Right kidney (tissue), 1 donor: ENCODE data around the gene AEBP2.
"Not testable (repeated sequence)": the region's sequence is repeated elsewhere in the genome, so short reads cannot be mapped to it uniquely, and the experiment has no call there.

Experiments
- DNase-seq: peaks from one replicate; pipeline ENCODE4 v3.0.0-alpha.2; 2016

AEBP2 gene

DNA sequence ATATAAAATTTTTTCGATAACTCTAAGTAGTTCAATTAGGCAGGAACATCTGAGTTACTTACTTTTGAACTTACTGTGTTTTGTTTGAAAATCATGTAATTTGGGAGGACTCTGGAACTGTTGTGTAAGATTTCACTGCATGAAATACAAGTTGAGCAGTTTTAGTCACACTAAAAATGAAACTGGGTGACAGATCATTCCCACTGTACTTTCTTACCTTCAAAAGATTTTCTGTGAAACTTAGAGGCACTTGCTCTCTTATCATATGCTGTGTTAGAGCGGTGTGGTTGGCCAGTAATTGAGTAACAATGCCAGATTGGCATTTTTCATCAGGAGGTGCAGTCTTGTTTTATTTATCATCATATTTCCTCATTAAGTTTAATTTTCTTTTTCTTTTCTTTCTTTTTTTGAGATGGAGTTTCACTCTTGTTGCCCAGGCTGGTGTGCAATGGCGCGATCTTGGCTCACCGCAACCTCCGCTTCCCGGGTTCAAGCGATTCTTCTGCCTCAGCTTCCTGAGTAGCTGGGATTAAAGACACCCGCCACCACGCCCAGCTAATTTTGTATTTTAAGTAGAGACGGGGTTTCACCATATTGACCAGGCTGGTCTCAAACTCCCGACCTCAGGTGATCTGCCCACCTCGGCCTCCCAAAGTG, 113.3 kb downstream of the AEBP2 start:
- not testable (repeated sequence) for DNase-seq

DNA sequence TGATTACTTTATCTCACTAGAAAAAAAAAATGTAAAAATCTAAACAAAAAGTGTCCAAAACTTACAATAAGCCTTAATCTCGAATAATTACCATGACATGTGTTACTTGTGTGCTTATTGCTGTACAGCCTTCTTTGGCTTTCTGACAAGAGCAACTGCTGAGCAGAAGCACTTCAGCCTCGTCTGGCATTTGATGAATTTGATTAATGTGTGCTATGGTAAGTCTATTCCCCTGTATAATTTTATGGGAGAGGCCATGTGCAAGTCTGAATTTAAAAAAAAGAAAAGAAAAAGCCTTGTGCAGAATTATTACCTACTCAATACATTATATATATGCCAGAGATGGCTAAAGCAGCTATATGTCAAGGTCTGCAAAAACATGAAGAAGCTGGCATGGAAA, 113.9 kb downstream of the AEBP2 start:
- no peak for DNase-seq

DNA sequence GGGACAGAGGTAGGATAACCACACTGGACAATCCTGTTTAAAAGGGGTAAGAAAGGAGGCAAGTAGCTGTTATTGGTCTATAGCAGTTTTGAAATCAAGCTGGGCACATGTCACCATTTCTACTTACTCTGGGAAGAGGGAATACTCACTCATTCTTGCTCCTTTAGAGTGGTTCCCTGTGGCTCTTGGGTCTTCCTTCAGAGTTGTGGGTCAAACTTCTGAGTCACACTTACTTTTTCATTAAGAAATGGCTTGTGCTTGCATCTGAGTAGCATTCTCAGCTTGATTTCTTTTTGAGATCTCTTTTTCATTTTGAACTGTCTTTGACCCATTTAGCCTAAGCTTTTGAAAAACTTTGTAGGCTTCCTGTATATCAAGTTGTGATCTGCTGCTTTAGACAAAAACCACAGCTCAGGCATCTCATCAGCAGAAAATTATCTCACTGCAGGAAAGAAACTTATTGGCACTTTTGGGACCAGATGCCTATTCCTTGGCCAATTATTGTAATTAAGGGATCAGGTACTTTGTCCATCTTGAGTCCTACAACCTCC, 122.2 kb downstream of the AEBP2 start:
- DNase-seq, result no peak
